Retinal pigment epithelial cell (primary cell): ENCODE results near the gene TLE5.
"Not testable (repeated sequence)": the region's sequence is repeated elsewhere in the genome, so short reads cannot be mapped to it uniquely, and the experiment has no call there.

Source experiments
- DNase-seq: peaks from one replicate; pipeline ENCODE4 v3.0.0-alpha.2; 2010; ENCODE audit warnings: low read depth
- H3K4me3 ChIP-seq: 2 replicates; pipeline ENCODE4 v1.5.1; 2011; ENCODE audit warnings: mild to moderate bottlenecking, low read length, control low read depth, moderate library complexity
- TF ChIP-seq, protein P1 (sequence below): conservative IDR thresholded peaks from 2 replicates; pipeline ENCODE4 v1.5.1; 2011; ENCODE audit warnings: low read depth, low read length, control low read depth, inconsistent platforms

The TLE5 gene

DNA sequence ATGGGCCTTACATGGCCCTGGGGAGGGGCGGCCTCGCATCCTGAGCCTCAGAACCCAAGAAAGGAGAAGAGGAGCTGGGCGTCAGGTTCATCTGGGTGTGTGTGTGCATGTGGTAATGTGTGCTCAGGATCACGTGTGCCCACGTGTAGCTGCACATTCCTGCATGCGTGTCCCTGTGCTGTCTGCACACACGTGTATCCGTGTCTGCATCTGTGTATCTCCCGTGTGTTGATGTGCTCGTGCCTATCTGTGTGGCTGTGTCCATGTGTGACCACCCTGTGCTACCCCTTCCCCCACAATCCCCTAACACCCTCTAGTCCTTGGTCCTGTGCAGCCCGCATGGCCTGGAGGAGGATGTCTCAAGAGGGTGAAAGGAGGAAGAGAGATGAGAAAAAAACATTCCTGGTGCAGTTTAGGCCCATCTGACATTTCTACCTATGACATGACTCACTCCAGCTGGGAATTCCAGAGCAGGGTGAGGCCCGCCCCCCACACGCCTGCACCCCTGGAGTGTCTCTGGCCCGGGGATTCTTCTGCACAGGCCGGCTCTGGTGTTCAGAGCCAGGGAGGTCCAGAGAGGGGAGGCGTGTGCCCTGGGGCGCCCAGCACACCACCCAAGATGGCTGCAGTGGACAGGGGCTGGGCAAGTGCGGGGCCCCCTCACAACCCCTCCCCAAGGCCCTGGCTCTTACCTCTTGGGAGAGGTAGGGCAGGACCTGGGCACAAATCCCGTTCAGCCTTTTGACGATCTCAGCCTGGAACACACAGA, 7.1 kb downstream of the TLE5 start:
- no peak overlapping the region for H3K4me3 ChIP-seq
- TF ChIP-seq, protein P1, sequence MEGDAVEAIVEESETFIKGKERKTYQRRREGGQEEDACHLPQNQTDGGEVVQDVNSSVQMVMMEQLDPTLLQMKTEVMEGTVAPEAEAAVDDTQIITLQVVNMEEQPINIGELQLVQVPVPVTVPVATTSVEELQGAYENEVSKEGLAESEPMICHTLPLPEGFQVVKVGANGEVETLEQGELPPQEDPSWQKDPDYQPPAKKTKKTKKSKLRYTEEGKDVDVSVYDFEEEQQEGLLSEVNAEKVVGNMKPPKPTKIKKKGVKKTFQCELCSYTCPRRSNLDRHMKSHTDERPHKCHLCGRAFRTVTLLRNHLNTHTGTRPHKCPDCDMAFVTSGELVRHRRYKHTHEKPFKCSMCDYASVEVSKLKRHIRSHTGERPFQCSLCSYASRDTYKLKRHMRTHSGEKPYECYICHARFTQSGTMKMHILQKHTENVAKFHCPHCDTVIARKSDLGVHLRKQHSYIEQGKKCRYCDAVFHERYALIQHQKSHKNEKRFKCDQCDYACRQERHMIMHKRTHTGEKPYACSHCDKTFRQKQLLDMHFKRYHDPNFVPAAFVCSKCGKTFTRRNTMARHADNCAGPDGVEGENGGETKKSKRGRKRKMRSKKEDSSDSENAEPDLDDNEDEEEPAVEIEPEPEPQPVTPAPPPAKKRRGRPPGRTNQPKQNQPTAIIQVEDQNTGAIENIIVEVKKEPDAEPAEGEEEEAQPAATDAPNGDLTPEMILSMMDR, result no peak
- no peak for DNase-seq

DNA sequence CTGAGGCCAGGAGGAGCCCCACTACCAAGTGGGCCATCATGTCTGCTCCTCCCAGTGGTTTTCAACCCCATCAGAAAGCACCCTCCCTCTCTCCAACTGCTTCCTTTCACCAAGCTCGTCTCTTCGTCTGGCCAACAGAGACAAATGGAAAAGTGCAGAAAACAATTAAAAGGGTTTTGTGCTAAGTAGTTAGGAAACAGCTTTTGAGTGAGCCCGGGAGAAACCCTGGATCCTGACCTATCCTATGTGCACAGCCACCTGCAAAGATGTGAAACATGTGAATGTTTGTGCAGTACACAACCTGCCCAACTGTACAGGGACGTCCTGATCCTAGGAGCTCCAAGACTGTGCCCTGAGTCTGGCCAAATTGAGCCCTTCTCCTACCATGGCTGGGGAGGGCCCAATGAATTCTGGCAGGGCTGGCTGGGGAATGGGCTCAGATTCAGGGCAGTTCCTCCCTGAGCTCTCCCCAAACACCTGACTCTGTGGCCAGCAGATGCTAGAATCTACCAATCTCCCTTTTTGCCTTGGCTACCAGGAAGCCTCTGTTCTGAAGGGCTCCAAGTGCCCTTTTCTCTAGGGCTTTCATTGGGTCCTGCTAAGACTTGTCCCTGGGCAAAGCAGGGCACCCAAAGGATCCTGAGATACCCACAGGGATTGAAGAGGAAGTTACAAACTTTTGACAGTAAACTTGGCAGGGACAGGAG, 7.9 kb downstream of the TLE5 start:
- DNase-seq, result no peak
- H3K4me3 ChIP-seq, result no peak overlapping the region
- TF ChIP-seq, protein P1, result no peak

DNA sequence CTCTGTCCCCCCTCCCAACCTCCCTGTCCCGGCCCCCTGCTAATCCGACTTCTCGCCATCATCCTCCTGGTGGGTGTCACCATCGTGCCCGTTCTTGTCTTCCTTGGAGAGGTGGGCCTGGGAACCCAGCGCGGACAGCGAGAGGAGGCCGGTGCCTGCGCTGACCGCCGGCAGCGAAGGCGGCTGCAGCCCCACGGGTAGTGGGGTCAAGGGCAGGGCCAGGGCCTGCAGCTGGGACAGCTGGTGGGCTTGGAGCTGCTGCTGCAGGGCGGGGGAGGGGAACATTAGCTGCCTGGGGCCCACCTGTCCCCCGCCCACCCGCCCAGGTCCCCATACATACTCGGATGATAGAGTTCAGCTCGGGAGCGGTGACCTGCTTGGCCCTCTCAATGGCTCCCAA, 8.5 kb downstream of the TLE5 start:
- no peak overlapping the region for H3K4me3 ChIP-seq
- DNase-seq, result no peak
- TF ChIP-seq, protein P1, result no peak

DNA sequence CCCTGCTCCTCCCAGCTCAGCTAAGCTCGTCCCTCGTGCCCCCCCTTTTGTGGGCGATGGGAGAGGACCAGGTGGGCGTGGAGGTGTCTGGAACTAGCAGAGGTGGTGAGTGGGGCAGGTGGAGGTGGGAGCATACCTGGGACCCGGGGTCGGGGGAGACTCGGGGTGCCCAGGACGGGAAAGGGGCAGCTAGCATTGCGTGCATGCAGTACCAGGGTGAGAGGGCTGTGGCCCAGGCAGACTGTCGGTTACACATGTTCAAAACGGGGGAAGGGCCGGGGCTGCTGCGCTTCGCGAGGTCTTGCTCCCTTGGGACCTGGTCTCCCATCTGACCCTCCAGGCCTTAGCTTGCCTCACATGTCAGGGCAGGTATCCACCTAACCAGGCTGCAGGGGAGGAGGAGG, 9.1 kb downstream of the TLE5 start:
- no peak for DNase-seq
- H3K4me3 ChIP-seq, result no peak overlapping the region
- TF ChIP-seq, protein P1, result no peak

DNA sequence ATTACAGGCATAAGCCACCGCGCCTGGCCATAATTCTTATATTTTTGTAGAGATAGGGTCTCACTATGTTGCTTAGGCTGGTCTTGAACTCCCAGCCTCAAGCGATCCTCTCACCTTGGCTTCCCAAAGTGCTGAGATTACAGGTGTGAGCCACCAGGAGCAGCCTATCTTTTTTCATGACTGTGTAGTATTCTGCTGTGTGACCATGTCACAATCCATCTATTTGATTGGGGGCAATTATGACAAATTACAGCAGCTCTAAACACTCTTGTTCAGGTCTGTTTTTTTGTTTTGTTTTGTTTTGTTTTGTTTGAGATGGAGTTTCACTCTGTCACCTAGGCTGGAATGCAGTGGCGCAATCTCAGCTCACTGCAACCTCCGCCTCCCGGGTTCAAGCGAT, 12.3 kb downstream of the TLE5 start:
- not testable (repeated sequence) for DNase-seq

DNA sequence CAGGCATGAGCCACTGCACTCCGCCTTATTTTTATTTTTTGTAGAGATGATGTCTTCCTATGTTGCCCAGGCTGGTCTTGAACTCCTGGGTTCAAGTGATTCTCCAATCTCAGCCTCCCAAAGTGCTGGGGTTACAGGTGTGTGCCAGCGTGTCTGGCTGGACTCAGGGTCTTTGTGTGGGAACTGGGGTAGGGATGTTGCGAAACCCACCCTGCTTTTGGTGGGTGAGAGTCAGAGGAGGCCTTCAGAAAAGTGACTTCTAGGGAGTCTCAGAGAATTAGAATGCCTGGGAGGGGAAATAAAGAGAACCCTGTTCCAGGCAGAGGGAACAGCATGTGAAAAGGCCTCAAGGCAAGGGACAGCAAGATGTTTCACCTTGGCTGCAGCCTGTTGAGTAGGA, 13.2 kb downstream of the TLE5 start:
- H3K4me3 ChIP-seq, result no peak overlapping the region

More for the DNA sequence above, 12.3 kb downstream of the TLE5 start:
- H3K4me3 ChIP-seq, result not testable (repeated sequence)

DNA sequence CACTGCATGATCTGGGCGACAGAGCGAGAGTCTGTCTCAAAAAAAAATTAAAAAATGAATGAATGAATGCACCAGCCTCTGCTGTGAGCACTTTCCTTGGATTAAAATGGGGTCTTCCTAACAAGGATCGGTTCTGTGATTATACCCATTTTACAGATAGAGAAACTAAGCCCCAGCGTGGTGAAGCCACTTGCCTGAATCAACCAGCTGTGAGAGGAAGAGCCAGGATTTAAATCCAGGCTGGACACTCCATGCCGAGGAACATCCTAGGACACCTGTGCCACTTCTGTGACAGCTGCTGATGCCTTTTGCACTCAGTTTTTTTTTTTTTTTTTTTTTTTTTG, 14.1 kb downstream of the TLE5 start:
- TF ChIP-seq, protein P1, result no peak
- H3K4me3 ChIP-seq, result no peak overlapping the region

More for the DNA sequence above, 13.2 kb downstream of the TLE5 start:
- TF ChIP-seq, protein P1, result no peak
- DNase-seq, result no peak

More for the DNA sequence above, 14.1 kb downstream of the TLE5 start:
- no peak for DNase-seq
